SW 1271 (cell line): ENCODE measurements around the gene ADRA2B.
A peak's percentile ranks its signal among the peaks of the same experiment; 100 is the strongest.
"Not testable (repeated sequence)": the region's sequence is repeated elsewhere in the genome, so short reads cannot be mapped to it uniquely, and the experiment has no call there.

ENCODE experiments used
- DNase-seq, 2 experiments: peaks; one replicate each; lab custom pipeline; 2025; lab: John Stamatoyannopoulos, UW

Gene ADRA2B

GRCh38 chr2:96116424-96116878 is at the start of gene ADRA2B:
ADRA2B (minus strand) TSS chr2:96116571; CDS start chr2:96116149, 422 bp downstream.
- peak in 1 of 2 experiments; percentile 20 for DNase-seq

GRCh38 chr2:96164459-96165184 is 48.3 kb upstream of the ADRA2B start:
- DNase-seq = no peak

DNA sequence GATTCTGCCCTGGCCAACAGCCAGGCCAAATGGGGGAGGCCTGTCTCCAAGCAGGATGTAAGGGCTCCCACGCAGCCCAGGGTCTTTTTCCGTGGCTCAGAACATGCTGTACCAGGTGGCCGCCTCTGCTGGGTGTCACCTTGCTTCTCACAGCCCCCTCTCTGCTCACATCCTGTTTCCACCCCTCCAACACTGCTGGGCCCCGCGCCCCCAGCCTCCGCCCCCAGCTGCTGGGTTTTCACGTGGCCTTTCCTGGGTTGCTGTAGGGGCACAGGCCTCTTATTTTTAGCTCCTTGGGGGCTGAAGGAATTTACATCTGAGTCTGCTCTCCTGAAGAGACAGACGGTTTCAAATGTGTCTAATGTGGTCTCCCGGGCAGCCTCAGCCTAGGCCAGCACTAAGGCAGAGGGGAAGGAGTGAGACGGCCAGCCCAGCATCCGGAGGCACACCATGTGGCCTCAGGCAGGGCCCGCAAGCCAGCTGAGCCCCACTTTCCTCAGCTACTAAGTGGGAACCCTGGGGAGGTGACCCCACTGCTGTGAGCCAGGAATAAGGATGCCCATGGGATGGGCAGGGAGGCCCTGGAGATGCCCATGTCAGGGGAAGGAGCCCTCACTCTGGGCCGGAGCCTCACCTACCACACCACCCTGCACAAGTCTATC is 47.5 kb upstream of the ADRA2B start:
- no peak for DNase-seq

GRCh38 chr2:96163415-96163767 is 47.0 kb upstream of the ADRA2B start:
- DNase-seq = no peak

- no peak for DNase-seq
Observed at GRCh38 chr2:96161898-96162297, 45.5 kb upstream of the ADRA2B start.

DNA sequence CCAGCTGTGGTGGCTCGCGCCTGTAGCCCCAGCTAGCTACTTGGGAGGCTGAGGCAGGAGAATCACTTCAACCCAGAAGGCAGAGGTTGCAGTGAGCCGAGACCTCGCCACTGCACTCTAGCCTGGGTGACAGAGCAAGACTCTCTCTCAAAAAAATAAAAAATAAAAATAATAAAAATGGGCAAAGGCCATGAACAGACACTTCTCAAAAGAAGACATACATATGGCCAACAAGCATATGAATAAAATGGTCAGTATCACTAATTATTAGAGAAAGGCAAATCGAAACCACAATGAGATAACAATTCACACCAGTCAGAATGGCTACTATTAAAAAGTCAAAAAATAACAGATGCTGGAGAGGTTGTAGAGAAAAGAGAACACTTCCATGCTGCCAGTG is 44.0 kb upstream of the ADRA2B start:
- not testable (repeated sequence) for DNase-seq

GRCh38 chr2:96159084-96159830 is 42.9 kb upstream of the ADRA2B start:
- no peak for DNase-seq

GRCh38 chr2:96158554-96158940 is 42.2 kb upstream of the ADRA2B start:
- DNase-seq = no peak

GRCh38 chr2:96157649-96158553 is 41.5 kb upstream of the ADRA2B start:
- no peak for DNase-seq

- DNase-seq = no peak
Observed at GRCh38 chr2:96156926-96157648, 40.7 kb upstream of the ADRA2B start.

DNA sequence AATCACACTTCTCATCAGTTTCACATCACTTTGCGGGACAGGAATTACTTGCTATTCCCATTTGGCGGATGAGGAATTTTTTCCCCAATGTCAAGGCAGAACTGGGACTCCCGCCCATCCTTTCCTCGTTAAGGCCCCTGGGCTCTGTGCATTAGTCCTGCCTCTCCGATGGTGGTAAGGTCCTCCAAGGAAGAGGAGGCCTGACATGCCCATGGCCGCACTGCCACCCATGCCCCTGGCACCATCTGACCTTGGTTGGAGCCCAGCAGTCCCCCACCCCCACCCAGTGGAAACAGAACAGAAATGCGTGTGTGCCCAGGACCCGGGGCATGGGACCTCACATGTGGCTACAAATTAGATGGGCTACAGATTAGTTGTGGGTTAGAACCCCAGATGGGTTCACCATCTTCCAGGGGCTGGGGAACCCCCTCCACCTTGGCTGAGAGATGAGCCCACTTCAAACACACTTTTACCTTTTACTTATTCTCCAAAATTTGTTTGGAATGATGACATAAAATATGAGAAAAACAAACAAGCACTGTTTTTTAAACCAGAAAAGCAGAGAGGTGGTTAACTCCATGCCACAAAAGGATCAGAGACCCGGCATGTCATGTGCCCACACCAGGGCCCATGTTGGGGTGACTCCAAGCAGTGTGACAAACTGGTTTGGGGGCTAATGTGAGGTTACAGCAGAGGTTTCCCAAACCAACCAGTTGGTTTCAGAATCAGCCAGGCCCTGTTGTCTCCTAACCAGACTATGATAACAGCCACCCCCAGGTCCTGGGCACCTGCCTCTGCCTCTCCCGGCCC is 39.8 kb upstream of the ADRA2B start:
- no peak for DNase-seq

GRCh38 chr2:96154506-96155380 is 38.4 kb upstream of the ADRA2B start:
- DNase-seq = no peak

GRCh38 chr2:96153991-96154431 is 37.6 kb upstream of the ADRA2B start:
- DNase-seq = no peak

DNA sequence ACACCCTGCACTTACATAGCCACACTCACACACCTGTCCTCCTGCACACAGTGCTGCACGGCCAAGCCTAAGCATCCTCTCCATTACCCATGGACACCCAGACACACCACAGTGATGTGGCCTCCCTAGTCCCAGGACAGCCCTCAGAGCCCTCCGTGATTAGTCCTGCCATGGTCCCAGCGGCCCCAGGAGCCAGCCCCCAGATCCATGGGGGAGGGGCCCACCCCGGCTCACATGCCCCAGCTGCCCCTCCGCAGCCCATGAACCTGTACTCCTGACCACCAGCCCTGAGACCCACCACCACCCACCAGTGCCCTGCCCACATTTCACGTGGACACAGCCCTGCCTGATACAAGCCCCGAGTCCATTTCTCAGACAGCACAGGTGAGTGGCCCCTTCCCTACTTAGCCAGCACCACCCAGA is 36.9 kb upstream of the ADRA2B start:
- DNase-seq = no peak

DNA sequence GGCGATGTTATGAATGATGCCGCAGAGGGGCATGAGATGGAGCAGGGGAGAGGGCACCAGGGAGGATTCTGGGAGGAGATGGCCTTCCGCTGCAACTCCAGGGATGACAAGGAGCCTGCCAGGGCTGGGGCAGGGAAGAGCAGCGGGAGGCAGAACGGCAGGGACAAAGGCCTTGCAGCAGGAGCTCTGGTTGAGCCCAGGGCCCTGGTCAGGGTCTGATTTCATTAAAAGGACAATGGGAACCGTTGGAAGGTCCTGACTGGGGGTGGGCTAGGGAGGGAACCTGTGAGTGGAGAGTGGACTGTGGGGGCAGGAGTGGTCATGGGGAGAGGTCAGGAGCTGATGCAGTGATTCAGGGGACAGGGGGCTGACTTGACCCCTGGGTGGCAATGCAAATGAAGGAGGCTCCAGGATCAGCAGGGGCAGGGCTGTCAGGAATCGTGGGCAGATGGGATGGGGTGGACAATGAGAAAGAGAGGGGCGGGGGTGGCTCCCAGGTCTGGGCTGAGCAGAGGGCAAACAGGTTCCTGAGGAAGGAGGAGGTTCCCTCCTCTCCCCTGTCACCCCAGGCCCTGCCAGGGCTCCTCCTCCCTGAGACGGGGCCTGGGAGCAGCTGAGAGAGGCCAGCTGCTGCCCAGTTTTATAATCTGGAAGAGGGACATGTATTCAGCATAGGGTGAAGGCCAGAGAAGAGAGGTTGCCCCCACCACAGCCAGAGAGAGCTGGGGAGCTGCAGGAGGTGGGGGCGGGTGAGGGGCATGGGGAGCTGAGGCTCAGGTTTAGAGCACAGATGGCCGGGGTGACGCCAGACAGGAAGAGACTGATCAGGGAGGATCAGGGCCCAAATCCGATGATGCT is 36.2 kb upstream of the ADRA2B start:
- DNase-seq = no peak

GRCh38 chr2:96151595-96152303 is 35.4 kb upstream of the ADRA2B start:
- no peak for DNase-seq

- DNase-seq = no peak
Observed at GRCh38 chr2:96150791-96151594, 34.6 kb upstream of the ADRA2B start.
